Measurements from ENCODE around the gene ABHD12.
"Not testable (repeated sequence)": the region's sequence is repeated elsewhere in the genome, so short reads cannot be mapped to it uniquely, and the experiment has no call there.

ABHD12 gene

DNA sequence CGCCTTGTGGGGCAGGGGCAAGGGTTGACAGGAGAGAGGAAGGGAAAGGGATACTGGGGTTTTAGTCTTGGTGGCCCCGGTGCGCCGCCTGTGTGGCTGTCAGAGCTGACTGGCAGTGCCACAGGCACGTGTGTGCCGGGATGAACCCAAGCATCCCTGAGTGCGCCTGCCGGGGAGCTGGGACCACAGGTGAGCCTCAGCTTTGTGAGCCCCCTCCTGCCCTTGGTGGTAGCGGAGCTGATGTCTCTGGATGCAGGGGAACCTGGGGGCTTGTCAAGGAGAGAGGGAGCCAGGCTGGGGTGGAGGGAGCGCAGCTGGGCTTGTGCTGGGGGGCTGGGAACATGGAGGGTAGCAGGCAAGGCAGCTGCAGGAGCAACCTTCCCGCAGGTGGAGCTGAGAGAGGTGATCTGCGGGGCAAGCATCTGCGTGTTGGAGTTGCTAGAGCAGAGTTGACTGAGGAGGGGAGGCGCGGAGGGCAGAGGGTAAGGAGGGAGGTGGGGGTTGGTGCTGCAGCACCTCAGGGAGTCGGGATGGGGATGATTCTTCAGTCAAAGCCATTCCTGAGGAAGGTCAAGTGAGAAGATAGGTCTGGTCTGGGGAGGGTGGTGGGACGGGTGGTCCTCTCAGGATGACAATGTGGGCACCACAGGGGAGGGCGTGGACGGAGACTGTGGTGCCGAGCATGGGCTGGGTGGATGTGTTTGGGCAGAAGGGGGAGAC is 114.7 kb downstream of the ABHD12 start:
- no peak for DNase-seq

DNA sequence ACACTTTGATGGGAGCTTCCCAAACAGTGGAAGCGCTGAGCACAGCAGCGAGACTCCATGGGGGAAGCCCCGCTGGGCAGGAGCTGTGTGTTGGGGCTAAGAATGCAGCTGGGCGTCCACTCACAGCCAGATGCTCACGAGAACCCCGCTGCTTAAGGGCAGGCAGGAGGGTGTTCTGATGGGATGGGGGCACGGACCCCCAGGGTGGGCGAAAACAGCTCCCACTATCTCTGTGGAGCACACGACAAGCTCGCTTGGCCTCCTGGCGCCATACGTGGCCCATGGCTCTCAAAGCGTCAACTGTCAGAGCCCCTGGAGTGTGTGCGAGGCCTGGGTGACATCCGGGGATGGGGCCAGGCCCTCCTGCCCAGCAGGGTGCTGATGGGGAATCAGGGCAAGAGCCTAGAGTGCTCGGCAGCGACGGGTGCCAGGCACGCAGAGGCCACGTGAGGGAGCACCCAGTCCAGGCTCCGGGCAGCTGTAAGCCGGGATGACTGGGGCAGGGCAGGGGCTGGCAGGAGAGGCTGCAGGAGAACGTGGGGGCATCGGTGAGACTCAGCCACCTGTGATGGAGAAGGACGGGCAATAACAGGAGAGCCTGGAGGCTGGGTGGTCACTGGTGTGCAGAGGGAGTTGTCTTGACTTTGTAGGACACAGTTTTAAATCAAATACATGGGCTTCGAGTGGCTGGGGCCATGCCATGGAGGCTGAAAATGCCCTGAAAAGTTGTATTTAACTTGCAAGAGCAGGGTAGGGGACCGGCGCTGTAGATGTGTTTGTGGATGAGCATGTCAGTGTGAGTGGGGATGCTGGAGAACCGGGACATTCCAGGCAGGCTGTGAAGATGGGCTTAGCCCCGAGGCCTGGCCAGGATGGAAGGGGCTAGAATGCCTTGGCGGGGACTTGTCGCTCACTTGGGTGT is 115.5 kb downstream of the ABHD12 start:
- DNase-seq, result no peak

DNA sequence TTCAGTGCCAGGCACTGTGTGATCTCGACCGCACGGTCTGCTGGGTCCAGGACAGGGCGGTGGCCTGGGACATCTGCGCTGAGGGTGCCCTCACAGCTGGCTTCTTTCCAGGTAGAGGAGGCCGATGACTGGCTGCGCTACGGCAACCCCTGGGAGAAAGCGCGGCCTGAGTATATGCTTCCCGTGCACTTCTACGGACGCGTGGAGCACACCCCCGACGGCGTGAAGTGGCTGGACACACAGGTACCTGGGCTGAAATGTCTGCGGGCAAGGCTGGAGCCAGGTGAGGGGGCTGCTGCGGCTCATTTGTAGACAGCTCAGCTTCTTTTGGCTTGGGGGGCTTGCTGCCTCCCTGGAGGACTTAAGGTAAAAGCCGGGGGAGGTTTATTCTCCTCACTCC is 116.2 kb downstream of the ABHD12 start:
- no peak for DNase-seq

DNA sequence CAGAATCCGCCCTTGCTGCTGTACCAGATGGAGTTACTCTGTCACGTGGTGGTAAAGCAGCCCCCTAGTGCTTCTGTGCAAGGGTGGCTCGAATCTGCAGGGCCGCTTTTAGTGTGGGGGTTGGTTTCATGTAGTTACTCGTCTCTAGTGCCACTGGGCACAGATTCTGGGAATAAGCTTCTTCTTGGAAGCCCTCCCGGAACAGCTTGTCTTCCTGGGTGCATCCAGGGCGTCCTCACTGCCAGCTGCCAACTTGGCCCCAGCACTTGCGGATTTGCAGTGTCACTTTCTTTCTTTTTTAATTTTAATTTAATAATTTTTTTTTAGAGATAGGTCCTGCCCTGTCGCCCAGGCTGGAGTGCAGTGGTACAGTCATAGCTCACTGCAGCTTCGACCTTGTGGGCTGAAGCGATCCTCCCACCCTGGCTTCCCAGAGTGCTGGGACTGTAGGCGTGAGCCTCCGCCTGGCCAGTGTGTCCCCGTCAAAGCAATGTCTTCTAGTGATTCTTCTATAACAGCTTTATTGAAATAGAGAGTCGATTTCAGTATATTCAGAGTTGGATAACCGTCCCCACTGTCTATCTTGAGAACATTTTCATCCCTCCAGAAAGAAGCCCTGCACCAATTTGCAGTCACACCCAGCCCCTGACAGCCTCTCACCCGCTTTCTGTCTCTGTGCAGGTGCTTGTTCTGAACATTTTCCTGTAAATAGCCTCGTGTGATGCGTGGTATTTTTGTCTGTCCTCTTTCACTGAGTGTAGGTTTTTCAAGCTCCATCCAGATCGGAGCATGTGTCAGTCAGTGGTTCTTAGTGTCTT is 116.9 kb downstream of the ABHD12 start:
- no peak for DNase-seq

DNA sequence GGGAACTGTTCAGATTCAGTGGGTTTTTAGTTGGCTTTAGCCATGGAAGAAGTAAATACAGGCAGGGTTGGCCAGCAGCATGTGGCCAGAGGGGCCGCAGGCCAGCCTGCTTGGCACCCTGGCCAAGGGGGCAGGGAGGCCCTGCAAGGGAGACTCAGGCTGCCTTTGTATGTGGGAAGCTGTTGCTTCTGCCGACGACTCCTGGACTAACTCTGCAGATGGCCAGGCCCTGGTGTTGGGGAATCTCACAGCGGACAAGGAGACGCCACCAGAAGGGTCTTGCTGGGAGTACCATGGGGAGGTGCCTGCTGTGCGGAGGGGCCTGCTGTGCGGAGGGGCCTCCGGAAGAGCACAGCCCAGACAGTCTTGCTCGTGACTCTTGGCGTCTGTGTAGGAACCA is 117.6 kb downstream of the ABHD12 start:
- no peak for DNase-seq

DNA sequence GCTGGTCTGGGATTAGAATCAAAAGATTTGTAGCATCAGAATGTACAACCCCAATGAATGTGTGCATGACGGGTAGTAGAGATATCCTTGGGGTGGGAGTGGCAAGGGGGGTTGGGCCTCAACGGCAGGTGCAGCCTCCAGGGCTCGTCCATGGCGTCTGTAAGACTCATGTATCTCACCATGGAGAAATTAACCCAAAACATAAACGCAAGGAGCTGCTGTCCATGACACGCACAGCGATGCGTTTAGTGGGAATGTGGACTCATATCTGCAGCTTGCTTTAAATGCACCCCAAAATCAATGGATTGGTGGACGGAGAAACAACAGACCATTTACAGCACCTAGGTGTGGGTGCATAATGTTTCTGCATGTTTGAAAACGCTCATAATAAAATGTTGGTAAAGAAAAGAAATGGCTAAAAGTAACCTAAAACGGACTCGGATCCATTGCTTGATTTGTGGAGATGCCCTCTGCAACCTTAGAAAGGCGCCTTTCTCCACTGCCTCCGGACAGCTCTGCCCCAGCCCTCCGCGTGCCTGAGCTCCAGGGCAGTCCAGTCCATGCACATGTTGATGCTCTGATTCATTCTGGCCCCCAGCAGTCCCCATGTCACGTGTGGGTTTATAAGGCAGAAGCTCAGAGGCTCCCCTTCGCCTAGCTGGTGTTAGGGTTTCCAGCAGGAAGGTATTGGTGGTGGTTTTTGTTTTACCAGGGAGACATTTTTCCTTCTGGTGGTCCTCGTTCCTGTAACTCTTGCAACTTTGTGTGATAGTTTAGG is 118.2 kb downstream of the ABHD12 start:
- no peak for DNase-seq

DNA sequence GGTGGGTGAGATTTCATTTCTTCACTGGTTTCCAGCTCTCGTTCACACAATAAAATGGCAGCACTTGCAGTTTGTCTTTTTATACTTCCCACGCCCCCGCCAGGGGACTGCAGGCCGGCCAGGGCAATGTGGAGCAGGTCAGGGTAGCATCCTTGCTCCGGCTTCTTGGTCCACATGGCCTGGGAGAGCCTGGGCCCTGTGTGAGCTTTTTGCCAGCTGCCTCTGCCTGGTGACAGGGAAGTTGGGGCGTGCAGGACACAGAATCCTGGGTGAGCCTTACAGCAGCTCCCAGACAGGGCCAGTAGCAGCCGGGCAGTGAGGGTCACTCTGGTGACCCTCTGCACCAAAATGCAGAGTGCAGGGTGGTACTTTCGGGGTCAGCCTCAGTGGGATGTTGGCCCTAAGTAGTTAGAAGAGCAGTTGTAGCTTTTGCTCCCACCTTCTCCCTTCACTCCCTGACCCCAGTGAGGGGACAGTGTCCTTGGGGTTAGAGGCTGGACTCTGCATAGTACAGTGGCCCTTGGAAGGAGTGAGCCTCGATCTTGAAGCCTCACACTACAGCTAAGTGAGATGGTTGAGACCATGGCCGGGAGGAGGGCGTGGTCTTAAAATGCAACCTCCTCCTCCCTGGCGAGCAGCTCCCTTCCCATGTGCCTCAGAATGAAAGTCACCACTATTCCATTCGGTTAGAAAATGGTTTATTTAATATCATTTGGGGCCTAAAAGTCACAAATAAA is 119.0 kb downstream of the ABHD12 start:
- no peak for DNase-seq

DNA sequence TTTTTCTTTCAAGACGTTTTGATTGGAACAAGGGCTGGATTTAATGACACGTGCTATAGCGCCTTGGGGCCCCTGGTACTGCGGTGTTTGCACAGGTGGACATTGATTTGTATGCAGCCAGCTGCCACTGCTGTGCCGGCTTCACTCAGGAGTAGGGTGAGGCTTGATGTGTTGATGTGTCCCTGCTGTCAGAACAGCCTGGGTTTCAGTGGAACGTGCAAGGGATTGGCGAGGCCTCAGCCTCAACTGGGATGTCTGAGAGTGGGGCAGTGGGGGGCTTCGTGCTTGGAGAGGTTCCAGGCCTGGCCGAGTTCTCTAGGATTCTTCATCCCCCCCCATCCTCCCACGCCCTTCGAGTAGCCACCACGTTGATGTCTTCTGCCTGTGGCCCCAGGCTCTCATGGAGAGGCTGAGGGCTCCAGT is 119.8 kb downstream of the ABHD12 start:
- DNase-seq, result no peak

DNA sequence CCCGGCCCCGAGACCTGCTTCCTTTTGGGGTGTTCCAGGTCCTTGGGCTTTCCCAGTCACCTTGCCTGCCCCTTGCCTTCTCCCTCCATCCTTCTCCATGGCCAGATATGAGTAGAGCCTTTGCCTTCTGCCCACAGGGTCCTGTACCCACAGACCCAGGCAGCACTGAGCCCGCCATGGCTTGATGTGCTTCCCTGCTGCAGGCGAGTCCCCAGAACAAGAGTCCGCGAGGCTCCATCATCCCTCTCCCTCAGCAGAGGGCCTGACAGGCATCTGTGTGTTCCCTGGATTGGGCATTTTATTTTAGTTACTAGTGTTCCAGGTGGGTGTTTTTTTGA is 120.8 kb downstream of the ABHD12 start:
- no peak for DNase-seq

DNA sequence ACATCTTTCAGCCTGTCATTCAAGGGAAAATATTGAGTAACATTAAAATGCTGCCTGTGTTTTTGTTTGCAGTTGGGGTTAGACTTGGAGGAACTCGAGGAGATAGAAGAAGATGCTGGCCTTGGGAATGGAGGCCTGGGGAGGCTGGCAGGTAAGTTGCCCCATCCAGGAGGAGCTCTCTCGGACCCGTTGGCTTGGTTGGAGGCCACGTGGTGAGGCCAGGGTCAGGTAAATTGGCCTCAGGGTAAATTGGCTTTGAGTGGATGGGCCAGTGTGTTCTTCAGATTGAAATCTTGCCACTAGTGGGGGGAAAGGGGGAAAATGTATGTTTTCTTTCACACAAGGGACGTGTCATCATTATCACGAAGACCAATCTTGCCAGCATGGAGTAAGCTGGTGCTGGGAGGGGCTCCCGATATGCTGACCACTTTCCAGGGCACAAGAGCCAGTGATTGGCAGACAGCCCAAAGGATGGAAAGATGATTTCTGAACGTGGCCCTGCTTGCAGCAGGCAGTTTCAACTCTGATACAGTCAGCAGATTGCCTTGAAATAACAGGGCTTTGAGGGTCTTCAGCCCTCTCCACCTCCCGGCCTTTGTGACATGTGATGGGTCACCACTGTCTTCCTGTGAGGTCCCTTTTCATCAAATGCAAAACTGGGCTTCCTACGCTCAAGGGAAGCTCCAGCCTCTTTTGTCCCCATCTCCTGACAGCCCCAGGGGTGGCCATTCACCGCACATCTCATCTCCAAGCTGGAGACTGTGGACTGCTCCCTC is 121.4 kb downstream of the ABHD12 start:
- DNase-seq, result no peak

DNA sequence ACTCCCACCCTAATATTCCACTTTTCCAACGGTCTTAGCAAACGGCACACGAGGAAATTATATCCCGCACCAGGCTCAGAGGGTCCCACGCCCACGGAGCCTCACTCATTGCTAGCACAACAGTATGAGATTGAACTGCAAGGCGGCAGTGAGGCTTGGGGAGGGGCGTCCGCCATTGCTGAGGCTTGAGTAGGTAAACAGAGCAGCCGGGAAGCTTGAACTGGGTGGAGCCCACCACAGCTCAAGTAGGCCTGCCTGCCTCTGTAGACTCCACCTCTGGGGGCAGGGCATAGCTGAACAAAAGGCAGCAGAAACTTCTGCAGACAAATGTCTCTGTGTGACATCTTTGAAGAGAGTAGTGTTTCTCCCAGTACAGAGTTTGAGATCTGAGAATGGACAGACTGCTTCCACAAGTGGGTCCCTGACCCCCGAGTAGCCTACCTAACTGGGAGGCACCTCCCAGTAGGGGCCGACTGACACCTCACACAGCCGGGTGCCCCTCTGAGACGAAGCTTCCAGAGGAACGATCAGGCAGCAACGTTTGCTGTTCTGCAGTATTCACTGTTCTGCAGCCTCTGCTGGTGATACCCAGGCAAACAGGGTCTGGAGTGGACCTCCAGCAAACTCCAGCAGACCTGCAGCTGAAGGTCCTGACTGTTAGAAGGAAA is 129.7 kb downstream of the ABHD12 start:
- not testable (repeated sequence) for DNase-seq

DNA sequence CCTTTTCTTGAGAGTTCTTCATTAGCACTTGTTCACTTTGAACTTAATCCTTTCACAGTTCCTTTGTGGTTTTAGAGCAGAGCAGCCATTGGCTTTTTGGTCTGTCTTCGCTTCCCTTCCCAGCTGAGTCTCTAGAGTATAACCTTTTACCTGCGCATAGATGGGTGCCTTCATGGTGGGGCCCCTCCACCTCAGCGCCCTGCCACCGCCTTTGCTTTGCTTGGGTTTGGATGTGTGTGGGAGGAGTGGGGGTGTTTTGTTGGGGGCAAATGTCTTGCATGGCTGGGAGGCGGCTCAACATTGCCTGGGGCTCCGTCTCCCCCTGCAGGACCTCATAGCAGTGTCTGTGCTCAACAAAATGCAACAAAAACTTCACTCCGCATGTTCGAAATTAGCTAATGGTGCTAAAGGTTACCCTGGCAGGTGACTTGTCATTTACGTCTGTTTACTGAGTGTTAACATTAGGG is 130.8 kb downstream of the ABHD12 start:
- DNase-seq, result no peak

DNA sequence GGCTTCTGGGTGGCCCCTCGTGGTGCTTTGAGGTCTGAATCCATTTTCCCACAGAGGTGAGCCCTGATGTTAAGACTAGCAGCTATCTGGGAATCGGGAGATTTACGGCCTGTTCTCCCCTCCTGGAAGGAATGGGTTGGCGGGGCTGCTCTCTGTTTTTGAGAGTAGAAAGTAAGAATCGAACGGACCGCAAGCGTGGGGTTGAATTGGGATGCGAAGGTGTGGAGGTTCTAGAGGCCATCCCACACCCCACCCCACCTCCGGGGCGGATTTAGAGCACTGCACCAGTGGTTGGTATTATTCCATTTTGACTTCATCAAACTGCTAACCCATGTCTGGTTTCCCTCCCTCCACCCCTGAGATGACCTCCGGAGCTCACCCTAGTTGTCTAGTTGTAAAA is 131.3 kb downstream of the ABHD12 start:
- DNase-seq, result no peak

DNA sequence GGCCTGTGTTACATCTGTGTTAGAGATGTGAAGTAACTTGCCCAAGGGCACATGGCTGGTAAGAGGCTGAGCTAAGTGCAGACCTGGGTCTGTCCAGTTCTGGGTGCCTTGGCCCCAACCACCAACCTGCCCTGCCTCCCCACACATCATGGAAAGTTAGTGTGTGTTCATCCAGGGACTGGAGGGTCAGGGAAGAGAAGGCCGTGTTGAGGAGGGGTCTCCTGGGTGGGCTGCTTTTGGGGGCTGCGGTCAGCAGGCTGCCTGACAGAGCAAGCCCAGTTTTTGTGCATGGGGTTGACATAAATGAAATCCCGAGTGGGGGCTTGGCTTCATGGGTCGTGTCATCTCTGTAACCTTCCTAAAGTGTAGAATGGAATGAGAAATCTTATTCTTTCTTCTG is 131.8 kb downstream of the ABHD12 start:
- DNase-seq, result no peak

DNA sequence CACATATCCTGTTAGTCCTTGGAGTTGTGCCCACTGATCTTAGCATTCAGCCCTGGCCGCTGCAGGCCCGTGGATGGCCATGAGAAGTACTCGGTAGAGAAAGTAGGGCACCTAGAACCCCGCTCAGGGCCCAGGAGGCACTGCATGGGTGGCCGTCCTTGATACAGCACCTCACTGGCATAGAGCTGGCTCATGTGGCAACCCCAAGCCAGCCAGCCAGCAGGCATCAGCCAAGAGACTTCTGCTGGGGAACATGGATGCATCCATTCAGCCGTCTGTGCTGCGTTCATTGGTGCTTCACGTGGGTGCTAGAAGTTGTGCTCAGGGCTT is 132.2 kb downstream of the ABHD12 start:
- DNase-seq, result no peak

DNA sequence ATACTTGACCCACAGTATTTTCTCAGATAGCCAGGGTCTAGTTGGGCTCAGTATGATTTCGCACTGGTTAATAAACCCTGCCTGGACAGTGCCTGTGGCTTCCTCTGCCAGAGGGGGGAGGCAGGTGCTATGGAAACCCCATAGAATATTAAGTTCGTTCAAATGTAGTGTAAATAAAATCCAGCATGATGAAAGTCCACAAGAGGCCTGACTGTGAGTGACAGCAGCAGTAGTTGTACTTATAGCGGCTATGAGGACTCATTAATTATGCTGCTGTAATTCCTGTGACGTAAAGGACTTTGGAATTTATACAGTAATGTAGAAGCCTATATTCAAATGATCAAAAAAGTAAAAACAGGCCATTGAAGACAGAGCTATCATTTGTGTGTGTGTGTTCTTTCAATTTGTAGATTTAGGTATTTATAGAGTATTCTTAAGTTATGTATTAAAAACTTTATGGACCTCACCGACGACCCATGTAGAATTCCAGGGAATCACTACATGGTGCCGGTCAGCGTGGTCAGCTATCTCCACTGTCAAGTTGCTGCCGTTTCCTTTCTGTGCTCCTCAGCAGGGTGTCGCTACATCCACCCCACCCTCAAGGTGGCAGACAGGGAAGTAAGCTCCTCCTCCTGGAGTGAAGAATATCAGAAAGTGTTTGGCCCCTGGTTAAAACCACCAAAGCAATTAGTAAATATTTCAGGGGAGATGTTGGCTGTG is 132.7 kb downstream of the ABHD12 start:
- DNase-seq, result no peak

DNA sequence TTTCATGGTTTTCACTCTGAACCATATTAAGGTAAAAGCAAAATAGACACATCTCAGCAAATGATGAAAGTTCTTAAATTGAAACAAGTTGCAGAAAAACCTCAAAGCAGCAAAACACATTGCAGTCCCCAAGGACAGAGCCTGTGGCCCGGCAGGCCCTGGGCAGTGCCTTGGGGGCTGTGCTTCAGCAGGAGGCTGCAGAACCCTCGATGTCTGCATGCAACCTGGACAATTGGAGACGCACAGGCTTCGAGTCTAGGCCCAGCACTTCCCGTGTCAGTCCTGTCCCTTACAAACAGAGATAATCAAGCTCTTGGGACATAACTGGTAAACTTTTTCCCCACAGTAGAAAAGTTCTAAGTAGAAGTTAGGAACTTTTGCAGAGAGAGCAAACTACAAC is 133.5 kb downstream of the ABHD12 start:
- DNase-seq, result no peak

DNA sequence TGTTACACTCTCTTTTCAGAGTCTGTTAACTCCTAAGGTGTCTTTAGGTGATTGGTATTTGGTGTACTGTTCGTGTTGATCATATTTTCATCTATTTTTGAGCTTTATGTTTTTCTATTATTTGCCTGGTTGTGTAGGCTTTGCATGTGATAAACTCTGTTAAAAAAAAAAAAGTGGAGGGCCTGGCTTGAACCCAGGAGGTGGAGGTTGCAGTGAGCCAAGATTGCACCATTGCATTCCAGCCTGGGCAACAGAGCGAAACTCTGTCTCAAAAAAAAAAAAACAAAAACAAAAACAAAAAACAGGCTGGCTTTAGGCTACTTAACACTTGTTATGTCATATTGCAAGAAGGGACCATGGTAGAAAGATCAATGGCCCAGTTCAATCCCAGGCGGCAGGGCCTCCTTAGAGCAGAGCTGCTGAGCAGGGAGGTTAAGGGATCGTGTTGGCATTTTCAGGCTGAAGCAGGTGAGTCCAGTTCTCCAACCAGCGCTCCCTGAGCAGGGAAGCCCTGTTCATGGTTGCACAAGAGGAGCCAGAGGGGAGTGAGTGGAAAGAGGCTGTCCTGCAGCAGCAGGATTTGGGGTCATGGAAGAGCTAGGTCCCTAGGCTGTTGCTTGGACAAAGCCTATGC is 134.3 kb downstream of the ABHD12 start:
- DNase-seq, result no peak

DNA sequence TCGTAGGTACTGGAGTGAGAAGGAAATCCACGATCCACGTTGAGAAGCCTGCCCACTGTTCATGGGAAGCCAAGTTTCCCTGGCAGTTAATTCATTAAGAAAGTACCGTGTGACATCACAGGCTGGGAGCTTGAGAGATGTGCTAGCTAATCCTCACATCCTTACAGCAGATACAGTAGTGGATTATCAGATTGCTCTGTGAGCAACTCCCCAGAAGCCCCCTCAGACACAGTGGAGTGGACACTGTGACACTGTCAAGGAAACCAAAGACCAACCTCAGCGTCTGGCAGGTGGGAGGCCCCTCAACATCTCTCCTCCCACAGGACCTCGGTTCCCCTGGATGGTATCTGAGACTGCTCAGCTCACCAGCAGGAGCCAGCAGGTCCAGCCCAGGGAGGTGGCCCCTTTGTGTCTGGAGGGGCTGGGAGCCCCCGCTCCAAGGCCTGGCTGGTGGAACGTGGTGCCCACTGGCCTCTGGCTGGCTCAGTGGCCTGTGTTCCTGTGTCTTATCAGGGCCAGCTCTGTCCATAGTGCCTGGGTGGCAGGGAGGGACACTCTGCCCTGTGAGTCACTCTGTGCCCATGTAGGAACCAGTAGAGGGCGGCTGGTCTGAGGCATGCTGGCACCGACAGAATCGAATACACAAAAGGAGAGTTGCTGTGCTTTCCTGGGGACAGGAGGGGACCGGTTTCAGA is 135.5 kb downstream of the ABHD12 start:
- no peak for DNase-seq

Measured in stimulated activated naive CD4-positive, alpha-beta T cell treated with Interleukin-2 at 50 U/mL for 16 hours (primary cell).